Spleen (tissue), 7 donors: Measurements from ENCODE around the gene CPNE7.

Experiments used
- POLR2A ChIP-seq, 3 donors: fragments of 450-650 bp; IDR thresholded peaks; one replicate each; pipeline ENCODE4 v1.5.1; 2017; ENCODE audit warnings: antibody characterized with exemption in 3 of 3, mild to moderate bottlenecking in 1 of 3
- POLR2AphosphoS5 ChIP-seq, 3 donors: sonication (generic); formaldehyde crosslinking; IDR thresholded peaks; one replicate each; pipeline ENCODE4 v1.5.1; 2017; ENCODE audit warnings: antibody characterized with exemption in 3 of 3
- TF ChIP-seq, protein P1 (sequence below), 11 experiments: fragments of 200-600 bp in 7 of 11; fragments of 450-650 bp in 4 of 11; sonication (generic) in 4 of 11; IDR thresholded peaks in 8 of 11; conservative IDR thresholded peaks in 3 of 11; 1 replicate in 7 of 11; 2 replicates in 4 of 11; pipeline versions ENCODE4 v1.4.0 to v1.8.0; 2016 to 2021; ENCODE audit warnings: antibody characterized with exemption in 11 of 11, inconsistent platforms in 4 of 11, mild to moderate bottlenecking in 1 of 11
- donor health status: DM: no; HTN: no; CAD: no; lungs with moderate emphysema.
- donor health status: DM: no; HTN: no; CAD: no.
- donor health status: DM: no; HTN: no; CAD: no.

- TF ChIP-seq, protein P1, sequence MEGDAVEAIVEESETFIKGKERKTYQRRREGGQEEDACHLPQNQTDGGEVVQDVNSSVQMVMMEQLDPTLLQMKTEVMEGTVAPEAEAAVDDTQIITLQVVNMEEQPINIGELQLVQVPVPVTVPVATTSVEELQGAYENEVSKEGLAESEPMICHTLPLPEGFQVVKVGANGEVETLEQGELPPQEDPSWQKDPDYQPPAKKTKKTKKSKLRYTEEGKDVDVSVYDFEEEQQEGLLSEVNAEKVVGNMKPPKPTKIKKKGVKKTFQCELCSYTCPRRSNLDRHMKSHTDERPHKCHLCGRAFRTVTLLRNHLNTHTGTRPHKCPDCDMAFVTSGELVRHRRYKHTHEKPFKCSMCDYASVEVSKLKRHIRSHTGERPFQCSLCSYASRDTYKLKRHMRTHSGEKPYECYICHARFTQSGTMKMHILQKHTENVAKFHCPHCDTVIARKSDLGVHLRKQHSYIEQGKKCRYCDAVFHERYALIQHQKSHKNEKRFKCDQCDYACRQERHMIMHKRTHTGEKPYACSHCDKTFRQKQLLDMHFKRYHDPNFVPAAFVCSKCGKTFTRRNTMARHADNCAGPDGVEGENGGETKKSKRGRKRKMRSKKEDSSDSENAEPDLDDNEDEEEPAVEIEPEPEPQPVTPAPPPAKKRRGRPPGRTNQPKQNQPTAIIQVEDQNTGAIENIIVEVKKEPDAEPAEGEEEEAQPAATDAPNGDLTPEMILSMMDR (IDR thresholded peaks at IDR 0.05 in 8 of 11, conservative IDR thresholded peaks at IDR 0.05 in 3 of 11), result no peak
- TF ChIP-seq POLR2AphosphoS5 (IDR thresholded peaks at IDR 0.05) (no peak), POLR2A (IDR thresholded peaks at IDR 0.05) (no peak)
Measured at GRCh38 chr16:89541792-89542191, 33.8 kb upstream of the CPNE7 start.
